Measurements from ENCODE around the gene PADI3.

GRCh38 chr1:17259233-17259873 lies 10.5 kb downstream of the PADI3 start:
- TF ChIP-seq, protein P1, sequence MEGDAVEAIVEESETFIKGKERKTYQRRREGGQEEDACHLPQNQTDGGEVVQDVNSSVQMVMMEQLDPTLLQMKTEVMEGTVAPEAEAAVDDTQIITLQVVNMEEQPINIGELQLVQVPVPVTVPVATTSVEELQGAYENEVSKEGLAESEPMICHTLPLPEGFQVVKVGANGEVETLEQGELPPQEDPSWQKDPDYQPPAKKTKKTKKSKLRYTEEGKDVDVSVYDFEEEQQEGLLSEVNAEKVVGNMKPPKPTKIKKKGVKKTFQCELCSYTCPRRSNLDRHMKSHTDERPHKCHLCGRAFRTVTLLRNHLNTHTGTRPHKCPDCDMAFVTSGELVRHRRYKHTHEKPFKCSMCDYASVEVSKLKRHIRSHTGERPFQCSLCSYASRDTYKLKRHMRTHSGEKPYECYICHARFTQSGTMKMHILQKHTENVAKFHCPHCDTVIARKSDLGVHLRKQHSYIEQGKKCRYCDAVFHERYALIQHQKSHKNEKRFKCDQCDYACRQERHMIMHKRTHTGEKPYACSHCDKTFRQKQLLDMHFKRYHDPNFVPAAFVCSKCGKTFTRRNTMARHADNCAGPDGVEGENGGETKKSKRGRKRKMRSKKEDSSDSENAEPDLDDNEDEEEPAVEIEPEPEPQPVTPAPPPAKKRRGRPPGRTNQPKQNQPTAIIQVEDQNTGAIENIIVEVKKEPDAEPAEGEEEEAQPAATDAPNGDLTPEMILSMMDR (IDR thresholded peaks at IDR 0.05) = no peak
- TF ChIP-seq POLR2A (IDR thresholded peaks at IDR 0.05) = no peak

Data from body of pancreas (tissue), 4 donors.